ENCODE measurements around the gene PLIN1. TPM values are rescaled to one million over a fixed set of nuclear protein-coding genes. Genes with fewer than 3 reads are reported as not detected.
"Not testable (repeated sequence)": the region's sequence is repeated elsewhere in the genome, so short reads cannot be mapped to it uniquely, and the experiment has no call there.

Gene PLIN1, protein sequence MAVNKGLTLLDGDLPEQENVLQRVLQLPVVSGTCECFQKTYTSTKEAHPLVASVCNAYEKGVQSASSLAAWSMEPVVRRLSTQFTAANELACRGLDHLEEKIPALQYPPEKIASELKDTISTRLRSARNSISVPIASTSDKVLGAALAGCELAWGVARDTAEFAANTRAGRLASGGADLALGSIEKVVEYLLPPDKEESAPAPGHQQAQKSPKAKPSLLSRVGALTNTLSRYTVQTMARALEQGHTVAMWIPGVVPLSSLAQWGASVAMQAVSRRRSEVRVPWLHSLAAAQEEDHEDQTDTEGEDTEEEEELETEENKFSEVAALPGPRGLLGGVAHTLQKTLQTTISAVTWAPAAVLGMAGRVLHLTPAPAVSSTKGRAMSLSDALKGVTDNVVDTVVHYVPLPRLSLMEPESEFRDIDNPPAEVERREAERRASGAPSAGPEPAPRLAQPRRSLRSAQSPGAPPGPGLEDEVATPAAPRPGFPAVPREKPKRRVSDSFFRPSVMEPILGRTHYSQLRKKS
- not detected in 2 replicates for total RNA-seq (2014; rRNA removed; shearing (Covaris generic))

DNA sequence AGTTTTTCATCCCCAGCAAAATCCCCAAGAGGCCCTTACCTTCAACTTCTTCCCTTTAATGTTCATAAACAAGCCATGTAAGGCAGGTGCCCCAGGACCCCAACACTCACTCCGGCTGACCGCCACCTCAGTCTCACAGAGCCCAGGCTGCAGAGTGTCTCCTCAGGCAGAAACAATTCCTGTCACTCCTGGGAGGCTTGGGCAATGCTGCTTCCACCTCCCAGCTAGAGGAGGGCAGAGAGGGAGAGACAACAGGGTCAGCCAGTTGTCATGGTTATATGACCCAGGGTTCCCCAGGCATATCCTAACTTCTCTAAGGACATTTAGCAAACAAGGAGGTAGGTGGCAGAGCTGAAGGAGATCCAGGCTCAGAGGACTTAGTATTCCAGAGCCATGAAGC is at the start of gene PLIN1:
Gene PLIN1 (minus strand): TSS at position 156 of the 400 bp plus-strand sequence. CDS start 1,878 bp downstream, outside the sequence.
- no peaks in the 10 kb centered on the region for H3K4me1 ChIP-seq
- no peak within 1 kb of the TSS for H3K27ac ChIP-seq
- no peaks in the 10 kb centered on the region for H3K9me3 ChIP-seq (replicated peaks)
- no peak within 1 kb of the TSS for H3K4me3 ChIP-seq
- no peaks in the 10 kb centered on the region for H3K27me3 ChIP-seq
- DNase-seq = no peak
- no peaks in the 10 kb centered on the region for H3K36me3 ChIP-seq

DNA sequence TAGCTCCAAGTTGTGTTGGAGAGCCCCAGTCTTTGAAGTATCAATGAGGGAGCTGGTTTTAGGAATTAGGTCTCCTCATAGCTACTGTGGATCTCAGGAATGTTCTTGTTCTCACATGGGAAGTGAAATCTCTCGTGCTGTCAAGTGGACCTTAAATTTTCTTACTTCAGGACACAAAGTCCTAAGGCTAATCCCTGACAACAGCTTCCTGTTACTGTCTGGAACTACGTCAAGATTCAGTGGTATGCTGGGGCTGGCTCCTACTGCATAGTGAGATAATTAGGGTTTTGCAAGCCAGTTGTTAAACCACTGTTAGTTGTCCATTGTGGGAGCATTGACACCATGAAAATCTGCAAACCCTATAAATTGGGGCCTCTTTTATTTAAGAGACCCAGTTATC is 49.1 kb upstream of the PLIN1 start:
- H3K36me3 ChIP-seq = no peaks in the 10 kb centered on the region
- H3K27me3 ChIP-seq = no peaks in the 10 kb centered on the region; the same call in 1 of the 2 replicates
- DNase-seq = no peak

DNA sequence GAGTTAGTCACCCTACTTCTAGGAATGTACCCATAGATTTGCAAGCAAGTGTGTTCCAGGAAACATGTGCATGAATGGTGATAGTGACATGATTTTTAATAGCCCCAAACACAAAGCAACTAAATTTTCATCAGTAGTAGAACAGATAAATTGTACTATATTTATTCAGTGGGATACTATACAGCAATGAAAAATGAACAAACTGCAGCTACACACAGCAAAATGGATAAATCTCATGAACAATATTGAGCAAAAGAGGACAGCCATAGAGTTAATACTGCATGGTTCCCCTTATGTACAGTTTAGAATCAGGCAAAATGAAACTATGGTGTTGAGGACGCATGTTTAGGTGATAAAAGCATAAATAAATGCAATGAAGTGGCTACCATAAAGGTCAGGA is 45.9 kb upstream of the PLIN1 start:
- no peaks in the 10 kb centered on the region for H3K4me1 ChIP-seq
- H3K27me3 ChIP-seq = no peaks in the 10 kb centered on the region; the same call in 1 of the 2 replicates
- DNase-seq = no peak
- no peaks in the 10 kb centered on the region for H3K9me3 ChIP-seq (replicated peaks)
- H3K4me3 ChIP-seq = no peak overlapping the region
- H3K36me3 ChIP-seq = no peaks in the 10 kb centered on the region
- H3K27ac ChIP-seq = no peak overlapping the region

More for the DNA sequence above, 49.1 kb upstream of the PLIN1 start:
- Histone ChIP-seq H3K4me1 (no peaks in the 10 kb centered on the region), H3K27ac (no peak overlapping the region), H3K4me3 (no peak overlapping the region), H3K9me3 (replicated peaks) (no peaks in the 10 kb centered on the region)

DNA sequence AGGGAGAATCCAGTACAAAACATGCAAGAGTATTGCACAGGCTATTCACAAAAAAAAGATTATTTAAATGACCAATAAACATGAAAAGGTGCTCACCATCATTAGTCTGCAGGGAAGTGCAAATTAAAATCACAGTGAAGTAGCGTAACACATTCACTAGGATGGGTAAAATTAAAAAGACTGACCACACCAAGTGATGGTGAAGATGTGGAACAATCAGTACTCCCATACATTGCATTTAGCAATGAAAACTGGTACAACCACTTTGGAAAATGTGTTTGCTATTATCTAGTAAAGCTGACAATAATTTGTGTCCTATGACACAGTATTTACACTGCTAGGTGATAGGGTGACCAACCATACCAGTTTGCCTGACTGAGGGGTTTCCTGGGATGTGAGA is 45.5 kb upstream of the PLIN1 start:
- DNase-seq = no peak
- no peaks in the 10 kb centered on the region for H3K4me1 ChIP-seq
- H3K36me3 ChIP-seq = no peaks in the 10 kb centered on the region
- no peak overlapping the region for H3K4me3 ChIP-seq
- H3K27ac ChIP-seq = no peak overlapping the region
- H3K9me3 ChIP-seq (replicated peaks) = no peaks in the 10 kb centered on the region
- no peaks in the 10 kb centered on the region; the same call in 1 of the 2 replicates for H3K27me3 ChIP-seq

DNA sequence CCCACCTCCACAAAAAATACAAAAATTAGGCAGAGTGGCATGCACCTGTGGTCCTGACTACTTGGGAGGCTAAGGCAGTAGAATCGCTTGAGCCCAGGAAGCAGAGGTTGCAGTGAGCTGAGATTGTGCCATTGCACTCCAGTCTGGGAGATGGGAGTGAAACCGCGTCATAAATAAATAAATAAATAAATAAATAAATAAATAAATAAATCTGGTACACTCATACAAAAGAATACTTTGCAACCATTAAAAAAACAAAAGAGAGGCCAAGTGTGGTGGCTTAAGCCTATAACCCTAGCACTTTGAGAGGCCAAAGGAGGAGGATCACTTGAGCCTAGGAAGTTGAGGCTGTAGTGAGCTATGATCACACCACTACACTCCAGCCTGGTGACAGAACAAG is 43.9 kb upstream of the PLIN1 start:
- H3K27ac ChIP-seq = no peak overlapping the region
- DNase-seq = no peak
- no peaks in the 10 kb centered on the region for H3K9me3 ChIP-seq (replicated peaks)
- no peaks in the 10 kb centered on the region for H3K4me1 ChIP-seq
- H3K27me3 ChIP-seq = no peaks in the 10 kb centered on the region
- no peak overlapping the region for H3K4me3 ChIP-seq
- no peaks in the 10 kb centered on the region for H3K36me3 ChIP-seq

DNA sequence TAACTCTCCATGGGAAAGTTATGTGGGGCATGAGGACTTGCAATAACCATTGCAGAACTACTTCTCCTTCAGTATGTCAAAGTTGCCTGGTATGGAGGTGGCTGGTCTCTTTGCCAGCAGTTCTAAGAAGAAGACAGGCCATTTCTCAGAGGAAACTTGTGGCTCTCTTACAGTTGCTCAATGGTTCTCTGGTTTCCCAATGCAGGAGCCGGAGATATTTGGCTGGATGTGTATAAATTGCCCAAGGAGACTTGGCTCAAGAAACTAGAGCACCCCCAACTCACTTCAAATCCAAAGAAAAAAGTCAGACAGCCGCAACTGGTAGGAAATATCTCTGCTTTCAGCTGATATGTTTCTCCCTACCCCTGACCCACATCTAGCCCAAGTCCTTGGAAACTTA is 35.6 kb upstream of the PLIN1 start:
- H3K4me1 ChIP-seq = no peaks in the 10 kb centered on the region
- no peaks in the 10 kb centered on the region for H3K36me3 ChIP-seq
- no peak overlapping the region for H3K27ac ChIP-seq
- DNase-seq = no peak
- 0 out of 2 replicates have a peak, but pooled peaks cover 3% of the 10 kb centered on the region for H3K27me3 ChIP-seq
- H3K4me3 ChIP-seq = no peak overlapping the region
- no peaks in the 10 kb centered on the region for H3K9me3 ChIP-seq (replicated peaks)

DNA sequence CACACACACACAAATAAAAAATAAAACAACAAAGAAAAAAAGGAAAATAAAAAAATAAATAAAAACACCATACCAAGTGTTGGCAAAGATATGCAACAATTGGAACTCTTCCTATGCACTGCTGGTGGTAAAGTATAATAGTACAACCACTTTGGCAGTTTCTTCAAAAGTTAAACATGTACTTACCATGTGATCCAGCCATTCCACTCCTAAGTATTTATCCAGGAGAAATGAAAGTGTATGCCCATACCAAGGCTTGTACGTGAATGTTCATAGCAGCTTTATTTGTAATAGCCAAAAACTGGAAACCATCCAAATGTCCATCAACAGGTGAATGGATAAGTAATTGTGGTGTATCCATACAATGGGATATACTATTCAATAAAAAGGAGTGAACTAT is 28.4 kb upstream of the PLIN1 start:
- H3K27ac ChIP-seq = no peak overlapping the region
- H3K4me3 ChIP-seq = no peak overlapping the region
- H3K4me1 ChIP-seq = no peaks in the 10 kb centered on the region
- H3K36me3 ChIP-seq = no peaks in the 10 kb centered on the region
- DNase-seq = no peak
- no peaks in the 10 kb centered on the region for H3K9me3 ChIP-seq (replicated peaks)
- H3K27me3 ChIP-seq = peaks cover 9% of the 10 kb centered on the region; the same call in 1 of the 2 replicates

DNA sequence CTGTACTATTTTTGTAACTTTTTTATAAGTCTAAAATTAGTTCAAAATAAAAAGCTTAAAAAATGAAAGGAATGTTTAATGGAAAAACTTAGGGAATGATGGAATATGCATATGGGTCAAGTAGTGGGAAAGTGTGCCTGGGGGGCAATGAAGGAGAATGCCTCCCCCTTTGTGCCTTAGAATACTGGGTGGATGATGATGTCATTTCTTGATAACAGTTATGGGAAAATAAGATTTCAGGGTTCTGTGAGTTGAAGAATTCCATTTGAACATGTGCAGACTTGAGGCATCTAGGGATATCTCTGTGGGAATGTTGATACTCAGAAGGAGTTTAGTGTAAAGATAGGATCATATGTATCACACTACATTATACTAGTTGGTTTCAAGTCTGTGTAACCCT is 25.2 kb upstream of the PLIN1 start:
- H3K4me1 ChIP-seq = no peaks in the 10 kb centered on the region
- no peaks in the 10 kb centered on the region for H3K36me3 ChIP-seq
- H3K27ac ChIP-seq = no peak overlapping the region
- DNase-seq = no peak
- H3K9me3 ChIP-seq (replicated peaks) = no peaks in the 10 kb centered on the region
- no peak overlapping the region for H3K4me3 ChIP-seq
- H3K27me3 ChIP-seq = peaks cover 13% of the 10 kb centered on the region; the same call in 1 of the 2 replicates

DNA sequence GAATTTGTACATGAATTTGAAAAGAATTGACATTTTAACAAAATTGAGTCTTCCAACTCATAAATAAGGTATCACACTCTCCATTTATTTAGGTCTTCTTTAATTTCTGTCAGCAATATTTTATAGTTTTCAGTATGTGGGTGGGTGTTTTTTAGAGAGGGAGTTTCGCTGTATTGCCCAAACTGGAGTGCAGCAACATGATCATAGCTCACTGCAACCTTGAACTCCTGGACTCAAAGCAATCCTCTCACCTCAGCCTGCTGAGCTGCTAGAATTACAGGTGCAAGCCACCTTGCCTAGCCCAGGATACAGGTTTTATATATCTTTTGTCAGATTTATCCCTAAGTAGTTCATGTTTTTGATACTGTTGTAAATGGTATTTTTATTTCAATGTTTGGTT is 16.0 kb upstream of the PLIN1 start:
- Histone ChIP-seq H3K27ac (no peak overlapping the region), H3K4me1 (no peaks in the 10 kb centered on the region), H3K9me3 (replicated peaks) (no peaks in the 10 kb centered on the region), H3K27me3 (0 out of 2 replicates have a peak, but pooled peaks cover 5% of the 10 kb centered on the region), H3K4me3 (no peak overlapping the region), H3K36me3 (no peaks in the 10 kb centered on the region)
- no peak for DNase-seq

DNA sequence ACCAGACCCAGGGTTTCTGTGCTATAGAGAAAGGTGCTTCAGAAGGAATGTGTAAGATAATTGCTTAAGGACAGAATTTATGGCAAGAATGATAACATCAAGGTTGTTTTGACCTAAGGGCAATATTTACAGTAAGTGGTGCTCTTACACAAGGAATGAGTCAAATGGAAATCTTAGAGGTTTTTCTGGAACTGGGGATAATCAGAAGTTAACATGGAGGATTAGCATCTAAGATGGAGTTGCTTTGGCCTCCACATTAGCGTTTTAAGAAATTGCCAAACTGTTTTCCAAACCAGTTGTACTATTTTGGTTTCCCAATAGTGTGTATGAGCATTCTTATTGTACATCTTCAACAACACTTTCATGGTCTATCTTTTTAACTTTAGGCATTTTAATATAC is 14.5 kb upstream of the PLIN1 start:
- DNase-seq = no peak
- Histone ChIP-seq H3K9me3 (replicated peaks) (no peaks in the 10 kb centered on the region), H3K27me3 (0 out of 2 replicates have a peak, but pooled peaks cover 5% of the 10 kb centered on the region), H3K4me3 (no peak overlapping the region), H3K4me1 (no peaks in the 10 kb centered on the region), H3K36me3 (no peaks in the 10 kb centered on the region), H3K27ac (no peak overlapping the region)

DNA sequence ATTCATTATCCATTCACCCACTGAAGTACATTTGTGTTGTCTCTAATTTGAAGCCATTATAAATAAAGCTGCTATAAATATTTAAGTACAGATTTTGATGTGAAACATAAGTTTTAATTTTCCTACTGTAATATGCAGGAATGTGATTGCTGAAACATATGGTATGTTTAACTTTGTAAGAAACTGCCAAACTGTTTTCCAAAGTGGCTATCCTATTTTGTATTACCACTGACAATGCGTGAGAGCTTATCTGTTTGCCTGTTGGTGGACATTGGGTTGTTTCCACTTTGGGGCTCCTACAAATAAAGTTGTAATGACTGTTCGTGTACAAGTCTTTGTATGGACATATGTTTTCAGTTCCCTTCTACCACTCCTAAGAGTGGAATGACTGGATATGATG is 13.9 kb upstream of the PLIN1 start:
- no peak overlapping the region for H3K4me3 ChIP-seq
- H3K36me3 ChIP-seq = no peaks in the 10 kb centered on the region
- no peaks in the 10 kb centered on the region for H3K9me3 ChIP-seq (replicated peaks)
- no peaks in the 10 kb centered on the region for H3K4me1 ChIP-seq
- no peak for DNase-seq
- H3K27ac ChIP-seq = no peak overlapping the region
- H3K27me3 ChIP-seq = 0 out of 2 replicates have a peak, but pooled peaks cover 5% of the 10 kb centered on the region

DNA sequence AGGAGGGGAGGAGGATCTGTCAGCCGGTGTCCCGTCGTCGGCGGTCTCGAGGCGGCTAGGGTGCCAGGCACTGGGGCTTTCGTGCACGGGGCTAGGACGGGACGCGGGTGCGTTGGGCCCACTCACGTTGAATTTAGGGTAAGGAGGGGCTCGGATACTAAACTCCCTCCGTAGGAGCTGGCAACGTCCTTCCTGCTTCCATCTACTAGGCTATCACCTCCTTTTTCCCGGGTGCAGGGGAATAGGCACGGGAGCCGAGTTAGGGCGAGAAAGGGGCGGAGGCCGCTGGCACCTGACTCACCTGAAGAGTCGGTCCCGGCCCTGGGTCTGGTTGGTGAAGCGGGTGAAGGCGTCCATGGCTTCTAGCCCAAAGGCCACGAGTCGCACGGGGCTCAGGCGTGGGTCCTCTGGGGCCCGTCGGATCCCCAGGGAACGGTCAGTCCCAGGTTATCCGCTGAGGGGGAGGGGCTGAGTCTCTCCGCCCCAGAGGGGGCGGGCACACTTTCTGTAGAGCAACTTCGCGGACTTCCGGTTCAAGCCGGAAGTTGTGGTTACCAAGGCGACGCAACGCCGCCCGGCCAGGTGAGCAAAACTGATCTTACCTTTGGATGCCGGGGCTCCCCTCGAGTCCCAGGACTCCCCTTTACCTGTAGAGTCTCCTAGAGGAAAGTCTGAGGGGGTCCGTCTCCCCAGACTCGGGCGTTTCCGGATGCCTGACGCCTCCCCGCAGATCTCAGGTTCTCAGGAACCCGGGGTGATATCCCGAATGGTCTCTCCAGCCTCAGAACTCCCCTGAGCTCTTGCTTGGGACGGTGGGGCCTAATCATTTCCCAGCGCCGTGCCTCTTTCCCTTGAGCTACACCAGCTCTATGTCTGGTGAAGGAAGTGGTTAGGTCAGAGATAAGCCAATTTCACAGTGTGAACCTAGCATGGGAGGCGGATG is 11.4 kb upstream of the PLIN1 start, which contains the start of the genes PEX11A and WDR93:
Gene PEX11A (minus strand): TSS at position 479 of the 943 bp plus-strand sequence. CDS start 122 bp downstream, at position 357.
Gene WDR93 (plus strand): TSS at position 536 of the 943 bp plus-strand sequence. CDS start 10,936 bp downstream, outside the sequence.
- DNase-seq = peak; percentile 60 to 68
- Histone ChIP-seq H3K9me3 (replicated peaks) (no peaks in the 10 kb centered on the region), H3K27ac (no peak within 1 kb of the TSS), H3K27me3 (0 out of 2 replicates have a peak, but pooled peaks cover 5% of the 10 kb centered on the region), H3K36me3 (no peaks in the 10 kb centered on the region), H3K4me3 (peak within 1 kb of the TSS; percentile 65), H3K4me1 (no peaks in the 10 kb centered on the region)

DNA sequence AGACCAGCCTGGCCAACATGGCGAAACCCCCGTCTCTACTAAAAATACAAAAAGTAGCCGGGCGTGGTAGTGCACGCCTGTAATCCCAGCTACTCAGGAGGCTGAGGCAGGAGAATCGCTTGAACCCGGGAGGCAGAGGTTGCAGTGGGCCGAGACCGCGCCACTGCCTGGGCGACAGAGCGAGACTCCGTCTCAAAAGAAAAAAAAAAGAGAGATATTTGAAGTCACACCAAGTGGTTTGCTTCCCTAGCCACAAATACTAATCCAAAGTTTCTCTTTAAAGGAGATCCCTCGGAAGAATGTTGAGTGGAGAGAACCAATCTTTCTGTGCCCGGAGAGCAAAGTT is 10.7 kb upstream of the PLIN1 start:
- peak overlapping the region; percentile 65 for H3K4me3 ChIP-seq
- H3K9me3 ChIP-seq (replicated peaks); H3K27ac ChIP-seq; DNase-seq; H3K36me3 ChIP-seq; H3K4me1 ChIP-seq; H3K27me3 ChIP-seq: not testable (repeated sequence)

DNA sequence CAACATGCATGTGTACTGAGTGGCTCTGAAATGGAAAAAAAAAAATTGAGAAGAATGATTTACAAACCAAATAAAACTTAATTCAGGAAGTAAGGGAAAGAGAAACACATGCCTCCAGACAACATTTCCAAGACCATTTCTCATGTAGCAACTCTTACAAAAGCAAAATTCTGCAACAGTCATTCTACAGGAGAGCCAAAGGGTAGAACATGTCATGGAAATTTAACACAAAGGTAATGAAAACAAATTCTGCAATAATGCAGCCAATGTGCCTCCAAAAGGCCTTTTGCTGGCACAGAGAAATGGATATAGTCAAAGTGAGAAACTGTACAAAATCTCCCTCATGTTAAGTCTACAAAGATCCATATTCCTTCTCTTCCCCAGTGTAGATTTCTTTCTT is 7.4 kb upstream of the PLIN1 start:
- Histone ChIP-seq H3K36me3 (no peaks in the 10 kb centered on the region), H3K4me3 (no peak overlapping the region), H3K27me3 (no peaks in the 10 kb centered on the region), H3K9me3 (replicated peaks) (no peaks in the 10 kb centered on the region), H3K4me1 (no peaks in the 10 kb centered on the region), H3K27ac (no peak overlapping the region)
- DNase-seq = no peak

Measured in SJCRH30 (cell line).